GM23338 (cell line): ENCODE measurements around the gene HACE1. TPM values are rescaled to one million over a fixed set of nuclear protein-coding genes. Genes with fewer than 3 reads are reported as not detected.
A peak's percentile ranks its signal among the peaks of the same experiment; 100 is the strongest.

Experiments used
- ATAC-seq: fragments of 200-7000 bp; cut with Tn5 transposase; 3 replicates; pipeline ENCODE4 v1.9.1; 2020
- DNase-seq: peaks from one replicate; pipeline ENCODE4 v3.0.0-alpha.2; 2015; ENCODE audit warnings: low spot score
- H2AFZ ChIP-seq: fragments of 200-600 bp; sonication (generic); 2 replicates; pipeline ENCODE4 v1.8.0; 2016; ENCODE audit warnings: antibody characterized with exemption, mild to moderate bottlenecking, moderate library complexity
- H3F3A ChIP-seq: fragments of 200-600 bp; sonication (generic); replicated peaks from 2 replicates; pipeline ENCODE4 v1.8.0; 2017; ENCODE audit warnings: antibody characterized with exemption, mixed run types, low read depth
- H3K27ac ChIP-seq: fragments of 200-600 bp; sonication (generic); 2 replicates; pipeline ENCODE4 v1.6.1; 2016; ENCODE audit warnings: low read depth
- H3K27me3 ChIP-seq: fragments of 200-600 bp; sonication (generic); 2 replicates; pipeline ENCODE4 v1.8.0; 2016; ENCODE audit warnings: mild to moderate bottlenecking, mixed run types, moderate library complexity; ENCODE audit not compliant: insufficient read depth
- H3K36me3 ChIP-seq: fragments of 200-600 bp; sonication (generic); 2 replicates; pipeline ENCODE4 v1.8.0; 2016; ENCODE audit warnings: mild to moderate bottlenecking; ENCODE audit not compliant: insufficient read depth
- H3K4me1 ChIP-seq: fragments of 200-600 bp; sonication (generic); 2 replicates; pipeline ENCODE4 v1.8.0; 2016; ENCODE audit warnings: mild to moderate bottlenecking, moderate library complexity; ENCODE audit not compliant: insufficient read depth
- H3K4me2 ChIP-seq: fragments of 200-600 bp; sonication (generic); 2 replicates; pipeline ENCODE4 v1.7.1; 2017; ENCODE audit warnings: mixed run types
- H3K4me3 ChIP-seq: fragments of 200-600 bp; sonication (generic); 2 replicates; pipeline ENCODE4 v1.6.1; 2016; ENCODE audit warnings: mixed run types
- H3K79me2 ChIP-seq: fragments of 200-600 bp; sonication (generic); replicated peaks from 2 replicates; pipeline ENCODE4 v1.8.0; 2017; ENCODE audit warnings: mild to moderate bottlenecking; ENCODE audit not compliant: insufficient read depth
- H3K9me2 ChIP-seq: fragments of 200-600 bp; sonication (generic); 2 replicates; pipeline ENCODE4 v1.8.0; 2017; ENCODE audit not compliant: insufficient read depth
- H4K20me1 ChIP-seq: fragments of 200-600 bp; sonication (generic); replicated peaks from 2 replicates; pipeline ENCODE4 v1.8.0; 2017; ENCODE audit warnings: mild to moderate bottlenecking; ENCODE audit not compliant: insufficient read depth
- H3K27ac Mint-ChIP-seq: 2 replicates; pipeline ENCODE4 v1.8.0; 2020; ENCODE audit warnings: inconsistent platforms, mild to moderate bottlenecking, moderate library complexity, mixed read lengths
- H3K27me3 Mint-ChIP-seq: 3 replicates; pipeline ENCODE4 v1.8.0; 2022; ENCODE audit warnings: low read depth, mild to moderate bottlenecking, moderate library complexity, mixed read lengths, inconsistent platforms; ENCODE audit not compliant: insufficient read depth, poor library complexity
- H3K36me3 Mint-ChIP-seq: 3 replicates; pipeline ENCODE4 v1.8.0; 2021; ENCODE audit warnings: low read depth, mild to moderate bottlenecking, inconsistent platforms, moderate library complexity, mixed read lengths
- H3K4me1 Mint-ChIP-seq: 3 replicates; pipeline ENCODE4 v1.8.0; 2020; ENCODE audit warnings: mild to moderate bottlenecking, inconsistent platforms, mixed read lengths
- H3K4me3 Mint-ChIP-seq: 3 replicates; pipeline ENCODE4 v1.8.0; 2021; ENCODE audit warnings: moderate library complexity, mild to moderate bottlenecking, inconsistent platforms, mixed read lengths
- H3K9me3 Mint-ChIP-seq: 3 replicates; pipeline ENCODE4 v1.8.0; 2020; ENCODE audit warnings: moderate library complexity, mild to moderate bottlenecking, inconsistent platforms, mixed read lengths
- CREB1 ChIP-seq: fragments of 250-450 bp; sonication (Bioruptor Pico); IDR thresholded peaks from 2 replicates; pipeline ENCODE4 v1.5.0; 2020; ENCODE audit warnings: low read depth, mild to moderate bottlenecking, moderate library complexity
- EZH2 ChIP-seq: fragments of 200-600 bp; sonication (generic); IDR thresholded peaks from one replicate; pipeline ENCODE4 v1.8.0; 2017; ENCODE audit warnings: antibody characterized with exemption, mild to moderate bottlenecking, low read depth; ENCODE audit not compliant: unreplicated experiment
- EZH2phosphoT487 ChIP-seq: fragments of 200-600 bp; sonication (generic); IDR thresholded peaks from one replicate; pipeline ENCODE4 v1.8.1; 2018; ENCODE audit warnings: antibody characterized with exemption; ENCODE audit not compliant: unreplicated experiment
- JUNB ChIP-seq: IDR thresholded peaks from one replicate; pipeline ENCODE4 v1.6.1; 2016; ENCODE audit warnings: antibody characterized with exemption; ENCODE audit not compliant: unreplicated experiment
- NANOG ChIP-seq: IDR thresholded peaks from 2 replicates; pipeline ENCODE4 v1.6.1; 2016; ENCODE audit warnings: antibody characterized with exemption, borderline replicate concordance
- POLR2AphosphoS5 ChIP-seq: IDR thresholded peaks from 2 replicates; pipeline ENCODE4 v1.6.1; 2016; ENCODE audit warnings: antibody characterized with exemption, low read depth
- STAT1 ChIP-seq: IDR thresholded peaks from one replicate; pipeline ENCODE4 v1.6.1; 2016; ENCODE audit warnings: antibody characterized with exemption; ENCODE audit not compliant: unreplicated experiment
- ZNF114 ChIP-seq: fragments of 250-450 bp; sonication (Bioruptor Pico); IDR thresholded peaks from 2 replicates; pipeline ENCODE4 v1.5.0; 2020; ENCODE audit warnings: mild to moderate bottlenecking, moderate library complexity
- ZNF331 ChIP-seq: fragments of 250-450 bp; sonication (Bioruptor Pico); IDR thresholded peaks from 2 replicates; pipeline ENCODE4 v1.5.0; 2020; ENCODE audit warnings: low read depth, mild to moderate bottlenecking, moderate library complexity
- polyA plus RNA-seq: library from polyadenylated mRNA; unstranded; fragments of >200 nt; fragmentation: Nextera tagmentation; extraction: Ambion mirVana; gene quantifications from 2 replicates; pipeline ENCODE4 v1.2.1, GENCODE V29; 2016
- total RNA-seq: library from RNA; depleted of rRNA; stranded (reverse); fragments of >200 nt; shearing (Covaris generic); gene quantifications from 2 replicates; pipeline ENCODE4 v1.2.3, GENCODE V29; 2014
- TF ChIP-seq, protein P1 (sequence below): IDR thresholded peaks from one replicate; pipeline ENCODE4 v1.6.1; 2018; ENCODE audit warnings: antibody characterized with exemption; ENCODE audit not compliant: unreplicated experiment
- TF ChIP-seq, protein P2 (sequence below): fragments of 250-450 bp; sonication (Bioruptor Pico); IDR thresholded peaks from 2 replicates; pipeline ENCODE4 v1.5.0; 2020; ENCODE audit warnings: mild to moderate bottlenecking, moderate library complexity
- TF ChIP-seq, protein P3 (sequence below), 2 experiments: fragments of 200-600 bp in 1 of 2; sonication (generic) in 1 of 2; conservative IDR thresholded peaks; 2 replicates each; pipeline versions ENCODE4 v1.5.1 to v1.6.1; 2016 to 2017; ENCODE audit warnings: antibody characterized with exemption in 2 of 2, low read depth in 2 of 2, mild to moderate bottlenecking in 2 of 2, moderate library complexity in 1 of 2
- TF ChIP-seq, protein P4 (sequence below): IDR thresholded peaks from 2 replicates; pipeline ENCODE4 v1.6.1; 2016; ENCODE audit warnings: antibody characterized with exemption

The HACE1 gene
- total and polyA plus RNA-seq, 2 experiments from 2014 or later: 8.6 to 28.7 TPM

DNA sequence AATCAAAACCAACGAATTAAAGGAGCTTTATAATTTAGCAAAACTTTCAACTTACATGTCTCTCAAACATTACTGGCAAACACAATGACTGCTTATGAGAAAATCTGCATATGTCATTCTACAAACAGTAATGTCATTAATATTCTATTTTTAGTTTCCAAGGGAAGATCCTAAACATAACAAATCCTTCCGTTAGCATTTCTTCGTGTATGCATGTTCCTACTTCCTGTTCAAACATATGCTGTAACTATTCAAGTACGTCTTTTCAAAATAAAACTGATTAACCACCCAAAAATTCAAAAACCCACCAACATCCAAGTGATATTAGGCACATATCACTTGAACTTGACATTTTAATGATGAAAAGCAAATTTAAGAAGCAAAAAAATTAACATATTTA, 131.3 kb downstream of the HACE1 start:
- Histone ChIP-seq H3K4me3 (no peak overlapping the region), H3K4me2 (0 out of 2 replicates have a peak overlapping the region, but pooled peaks have one; percentile 23), H3K9me2 (no peaks in the 10 kb centered on the region), H2AFZ (no peak overlapping the region), H3K27me3 (no peaks in the 10 kb centered on the region), H3K36me3 (no peaks in the 10 kb centered on the region; the same call in 1 of the 2 replicates), H3F3A (no peaks in the 10 kb centered on the region), H3K4me1 (peaks cover 11% of the 10 kb centered on the region), H4K20me1 (no peaks in the 10 kb centered on the region), H3K27ac (no peak overlapping the region), H3K79me2 (no peaks in the 10 kb centered on the region)
- Mint-ChIP-seq H3K27me3 (no peaks in the 10 kb centered on the region), H3K4me1 (peaks cover 11% of the 10 kb centered on the region; the same call in 2 of the 3 replicates), H3K9me3 (no peaks in the 10 kb centered on the region), H3K36me3 (no peaks in the 10 kb centered on the region; the same call in 2 of the 3 replicates), H3K27ac (peak overlapping the region; percentile 58; the same call in 1 of the 2 replicates), H3K4me3 (no peak overlapping the region)
- DNase-seq (no peak), ATAC-seq (no peak)
- TF ChIP-seq CREB1 (CRISPR knock-in tag) (no peak), POLR2AphosphoS5 (no peak), STAT1 (no peak), ZNF114 (CRISPR knock-in tag) (no peak), EZH2phosphoT487 (no peak), EZH2 (no peak), NANOG (no peak), JUNB (no peak), ZNF331 (no peak)
- TF ChIP-seq, protein P1, sequence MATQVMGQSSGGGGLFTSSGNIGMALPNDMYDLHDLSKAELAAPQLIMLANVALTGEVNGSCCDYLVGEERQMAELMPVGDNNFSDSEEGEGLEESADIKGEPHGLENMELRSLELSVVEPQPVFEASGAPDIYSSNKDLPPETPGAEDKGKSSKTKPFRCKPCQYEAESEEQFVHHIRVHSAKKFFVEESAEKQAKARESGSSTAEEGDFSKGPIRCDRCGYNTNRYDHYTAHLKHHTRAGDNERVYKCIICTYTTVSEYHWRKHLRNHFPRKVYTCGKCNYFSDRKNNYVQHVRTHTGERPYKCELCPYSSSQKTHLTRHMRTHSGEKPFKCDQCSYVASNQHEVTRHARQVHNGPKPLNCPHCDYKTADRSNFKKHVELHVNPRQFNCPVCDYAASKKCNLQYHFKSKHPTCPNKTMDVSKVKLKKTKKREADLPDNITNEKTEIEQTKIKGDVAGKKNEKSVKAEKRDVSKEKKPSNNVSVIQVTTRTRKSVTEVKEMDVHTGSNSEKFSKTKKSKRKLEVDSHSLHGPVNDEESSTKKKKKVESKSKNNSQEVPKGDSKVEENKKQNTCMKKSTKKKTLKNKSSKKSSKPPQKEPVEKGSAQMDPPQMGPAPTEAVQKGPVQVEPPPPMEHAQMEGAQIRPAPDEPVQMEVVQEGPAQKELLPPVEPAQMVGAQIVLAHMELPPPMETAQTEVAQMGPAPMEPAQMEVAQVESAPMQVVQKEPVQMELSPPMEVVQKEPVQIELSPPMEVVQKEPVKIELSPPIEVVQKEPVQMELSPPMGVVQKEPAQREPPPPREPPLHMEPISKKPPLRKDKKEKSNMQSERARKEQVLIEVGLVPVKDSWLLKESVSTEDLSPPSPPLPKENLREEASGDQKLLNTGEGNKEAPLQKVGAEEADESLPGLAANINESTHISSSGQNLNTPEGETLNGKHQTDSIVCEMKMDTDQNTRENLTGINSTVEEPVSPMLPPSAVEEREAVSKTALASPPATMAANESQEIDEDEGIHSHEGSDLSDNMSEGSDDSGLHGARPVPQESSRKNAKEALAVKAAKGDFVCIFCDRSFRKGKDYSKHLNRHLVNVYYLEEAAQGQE: no peak
- TF ChIP-seq, protein P2, sequence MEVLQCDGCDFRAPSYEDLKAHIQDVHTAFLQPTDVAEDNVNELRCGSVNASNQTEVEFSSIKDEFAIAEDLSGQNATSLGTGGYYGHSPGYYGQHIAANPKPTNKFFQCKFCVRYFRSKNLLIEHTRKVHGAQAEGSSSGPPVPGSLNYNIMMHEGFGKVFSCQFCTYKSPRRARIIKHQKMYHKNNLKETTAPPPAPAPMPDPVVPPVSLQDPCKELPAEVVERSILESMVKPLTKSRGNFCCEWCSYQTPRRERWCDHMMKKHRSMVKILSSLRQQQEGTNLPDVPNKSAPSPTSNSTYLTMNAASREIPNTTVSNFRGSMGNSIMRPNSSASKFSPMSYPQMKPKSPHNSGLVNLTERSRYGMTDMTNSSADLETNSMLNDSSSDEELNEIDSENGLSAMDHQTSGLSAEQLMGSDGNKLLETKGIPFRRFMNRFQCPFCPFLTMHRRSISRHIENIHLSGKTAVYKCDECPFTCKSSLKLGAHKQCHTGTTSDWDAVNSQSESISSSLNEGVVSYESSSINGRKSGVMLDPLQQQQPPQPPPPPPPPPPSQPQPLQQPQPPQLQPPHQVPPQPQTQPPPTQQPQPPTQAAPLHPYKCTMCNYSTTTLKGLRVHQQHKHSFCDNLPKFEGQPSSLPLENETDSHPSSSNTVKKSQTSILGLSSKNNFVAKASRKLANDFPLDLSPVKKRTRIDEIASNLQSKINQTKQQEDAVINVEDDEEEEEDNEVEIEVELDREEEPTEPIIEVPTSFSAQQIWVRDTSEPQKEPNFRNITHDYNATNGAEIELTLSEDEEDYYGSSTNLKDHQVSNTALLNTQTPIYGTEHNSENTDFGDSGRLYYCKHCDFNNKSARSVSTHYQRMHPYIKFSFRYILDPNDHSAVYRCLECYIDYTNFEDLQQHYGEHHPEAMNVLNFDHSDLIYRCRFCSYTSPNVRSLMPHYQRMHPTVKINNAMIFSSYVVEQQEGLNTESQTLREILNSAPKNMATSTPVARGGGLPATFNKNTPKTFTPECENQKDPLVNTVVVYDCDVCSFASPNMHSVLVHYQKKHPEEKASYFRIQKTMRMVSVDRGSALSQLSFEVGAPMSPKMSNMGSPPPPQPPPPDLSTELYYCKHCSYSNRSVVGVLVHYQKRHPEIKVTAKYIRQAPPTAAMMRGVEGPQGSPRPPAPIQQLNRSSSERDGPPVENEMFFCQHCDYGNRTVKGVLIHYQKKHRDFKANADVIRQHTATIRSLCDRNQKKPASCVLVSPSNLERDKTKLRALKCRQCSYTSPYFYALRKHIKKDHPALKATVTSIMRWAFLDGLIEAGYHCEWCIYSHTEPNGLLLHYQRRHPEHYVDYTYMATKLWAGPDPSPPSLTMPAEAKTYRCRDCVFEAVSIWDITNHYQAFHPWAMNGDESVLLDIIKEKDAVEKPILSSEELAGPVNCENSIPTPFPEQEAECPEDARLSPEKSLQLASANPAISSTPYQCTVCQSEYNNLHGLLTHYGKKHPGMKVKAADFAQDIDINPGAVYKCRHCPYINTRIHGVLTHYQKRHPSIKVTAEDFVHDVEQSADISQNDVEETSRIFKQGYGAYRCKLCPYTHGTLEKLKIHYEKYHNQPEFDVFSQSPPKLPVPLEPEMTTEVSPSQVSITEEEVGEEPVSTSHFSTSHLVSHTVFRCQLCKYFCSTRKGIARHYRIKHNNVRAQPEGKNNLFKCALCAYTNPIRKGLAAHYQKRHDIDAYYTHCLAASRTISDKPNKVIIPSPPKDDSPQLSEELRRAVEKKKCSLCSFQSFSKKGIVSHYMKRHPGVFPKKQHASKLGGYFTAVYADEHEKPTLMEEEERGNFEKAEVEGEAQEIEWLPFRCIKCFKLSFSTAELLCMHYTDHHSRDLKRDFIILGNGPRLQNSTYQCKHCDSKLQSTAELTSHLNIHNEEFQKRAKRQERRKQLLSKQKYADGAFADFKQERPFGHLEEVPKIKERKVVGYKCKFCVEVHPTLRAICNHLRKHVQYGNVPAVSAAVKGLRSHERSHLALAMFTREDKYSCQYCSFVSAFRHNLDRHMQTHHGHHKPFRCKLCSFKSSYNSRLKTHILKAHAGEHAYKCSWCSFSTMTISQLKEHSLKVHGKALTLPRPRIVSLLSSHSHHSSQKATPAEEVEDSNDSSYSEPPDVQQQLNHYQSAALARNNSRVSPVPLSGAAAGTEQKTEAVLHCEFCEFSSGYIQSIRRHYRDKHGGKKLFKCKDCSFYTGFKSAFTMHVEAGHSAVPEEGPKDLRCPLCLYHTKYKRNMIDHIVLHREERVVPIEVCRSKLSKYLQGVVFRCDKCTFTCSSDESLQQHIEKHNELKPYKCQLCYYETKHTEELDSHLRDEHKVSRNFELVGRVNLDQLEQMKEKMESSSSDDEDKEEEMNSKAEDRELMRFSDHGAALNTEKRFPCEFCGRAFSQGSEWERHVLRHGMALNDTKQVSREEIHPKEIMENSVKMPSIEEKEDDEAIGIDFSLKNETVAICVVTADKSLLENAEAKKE (CRISPR knock-in tag): no peak
- TF ChIP-seq, protein P3, sequence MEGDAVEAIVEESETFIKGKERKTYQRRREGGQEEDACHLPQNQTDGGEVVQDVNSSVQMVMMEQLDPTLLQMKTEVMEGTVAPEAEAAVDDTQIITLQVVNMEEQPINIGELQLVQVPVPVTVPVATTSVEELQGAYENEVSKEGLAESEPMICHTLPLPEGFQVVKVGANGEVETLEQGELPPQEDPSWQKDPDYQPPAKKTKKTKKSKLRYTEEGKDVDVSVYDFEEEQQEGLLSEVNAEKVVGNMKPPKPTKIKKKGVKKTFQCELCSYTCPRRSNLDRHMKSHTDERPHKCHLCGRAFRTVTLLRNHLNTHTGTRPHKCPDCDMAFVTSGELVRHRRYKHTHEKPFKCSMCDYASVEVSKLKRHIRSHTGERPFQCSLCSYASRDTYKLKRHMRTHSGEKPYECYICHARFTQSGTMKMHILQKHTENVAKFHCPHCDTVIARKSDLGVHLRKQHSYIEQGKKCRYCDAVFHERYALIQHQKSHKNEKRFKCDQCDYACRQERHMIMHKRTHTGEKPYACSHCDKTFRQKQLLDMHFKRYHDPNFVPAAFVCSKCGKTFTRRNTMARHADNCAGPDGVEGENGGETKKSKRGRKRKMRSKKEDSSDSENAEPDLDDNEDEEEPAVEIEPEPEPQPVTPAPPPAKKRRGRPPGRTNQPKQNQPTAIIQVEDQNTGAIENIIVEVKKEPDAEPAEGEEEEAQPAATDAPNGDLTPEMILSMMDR (conservative IDR thresholded peaks at IDR 0.05; ENCODE audit: low read depth in 2 of 2): no peak
- TF ChIP-seq, protein P4, sequence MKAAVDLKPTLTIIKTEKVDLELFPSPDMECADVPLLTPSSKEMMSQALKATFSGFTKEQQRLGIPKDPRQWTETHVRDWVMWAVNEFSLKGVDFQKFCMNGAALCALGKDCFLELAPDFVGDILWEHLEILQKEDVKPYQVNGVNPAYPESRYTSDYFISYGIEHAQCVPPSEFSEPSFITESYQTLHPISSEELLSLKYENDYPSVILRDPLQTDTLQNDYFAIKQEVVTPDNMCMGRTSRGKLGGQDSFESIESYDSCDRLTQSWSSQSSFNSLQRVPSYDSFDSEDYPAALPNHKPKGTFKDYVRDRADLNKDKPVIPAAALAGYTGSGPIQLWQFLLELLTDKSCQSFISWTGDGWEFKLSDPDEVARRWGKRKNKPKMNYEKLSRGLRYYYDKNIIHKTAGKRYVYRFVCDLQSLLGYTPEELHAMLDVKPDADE: no peak
